ENCODE results near the gene SAFB2.

Gene SAFB2

GRCh38 chr19:5579697-5580096 is 42.9 kb downstream of the SAFB2 start:
- no peak for DNase-seq (ENCODE audit: low read depth)

- DNase-seq (ENCODE audit: low read depth): no peak
Observed at GRCh38 chr19:5579286-5579685, 43.3 kb downstream of the SAFB2 start.

GRCh38 chr19:5578097-5578846 is 44.3 kb downstream of the SAFB2 start:
- DNase-seq (ENCODE audit: low read depth): peak; percentile 50

- no peak for DNase-seq (ENCODE audit: low read depth)
Observed at GRCh38 chr19:5575590-5575989, 47.0 kb downstream of the SAFB2 start.

GRCh38 chr19:5572556-5573286 is 49.9 kb downstream of the SAFB2 start:
- no peak for DNase-seq (ENCODE audit: low read depth)

- no peak for DNase-seq (ENCODE audit: low read depth)
Observed at GRCh38 chr19:5571777-5572176, 50.8 kb downstream of the SAFB2 start.

- DNase-seq (ENCODE audit: low read depth): no peak
Observed at GRCh38 chr19:5567970-5568407, 54.6 kb downstream of the SAFB2 start.

- DNase-seq (ENCODE audit: low read depth): no peak
Observed at GRCh38 chr19:5567360-5567969, 55.1 kb downstream of the SAFB2 start, which contains the start of gene TINCR. TSS of gene TINCR (minus strand) at chr19:5567953.

GRCh38 chr19:5564930-5565329 is 57.6 kb downstream of the SAFB2 start:
- no peak for DNase-seq (ENCODE audit: low read depth)

GRCh38 chr19:5563935-5564612 is 58.5 kb downstream of the SAFB2 start:
- DNase-seq (ENCODE audit: low read depth): no peak

- DNase-seq (ENCODE audit: low read depth): no peak
Observed at GRCh38 chr19:5563008-5563431, 59.6 kb downstream of the SAFB2 start.

- no peak for DNase-seq (ENCODE audit: low read depth)
Observed at GRCh38 chr19:5562280-5562679, 60.3 kb downstream of the SAFB2 start.

GRCh38 chr19:5561559-5561958 is 61.0 kb downstream of the SAFB2 start:
- DNase-seq (ENCODE audit: low read depth): no peak

GRCh38 chr19:5560156-5560555 is 62.4 kb downstream of the SAFB2 start:
- DNase-seq (ENCODE audit: low read depth): no peak

- DNase-seq (ENCODE audit: low read depth): no peak
Observed at GRCh38 chr19:5559804-5560133, 62.8 kb downstream of the SAFB2 start.

- DNase-seq (ENCODE audit: low read depth): no peak
Observed at GRCh38 chr19:5558101-5558621, 64.4 kb downstream of the SAFB2 start.

- no peak for DNase-seq (ENCODE audit: low read depth)
Observed at GRCh38 chr19:5557691-5558090, 64.9 kb downstream of the SAFB2 start.

GRCh38 chr19:5554828-5555227 is 67.7 kb downstream of the SAFB2 start:
- no peak for DNase-seq (ENCODE audit: low read depth)

- DNase-seq (ENCODE audit: low read depth): no peak
Observed at GRCh38 chr19:5553892-5554291, 68.7 kb downstream of the SAFB2 start.

- DNase-seq (ENCODE audit: low read depth): no peak
Observed at GRCh38 chr19:5547881-5548280, 74.7 kb downstream of the SAFB2 start.

GRCh38 chr19:5545984-5546383 is 76.6 kb downstream of the SAFB2 start:
- DNase-seq (ENCODE audit: low read depth): no peak

GRCh38 chr19:5545051-5545450 is 77.5 kb downstream of the SAFB2 start:
- DNase-seq (ENCODE audit: low read depth): no peak

Data from activated T-helper 1 cell treated with Interleukin-2 at 50 U/mL for 16 hours (primary cell).